Measurements from ENCODE around the gene TMEM14C. TPM values are rescaled to one million over a fixed set of nuclear protein-coding genes. Genes with fewer than 3 reads are reported as not detected.
"Not testable (repeated sequence)": the region's sequence is repeated elsewhere in the genome, so short reads cannot be mapped to it uniquely, and the experiment has no call there.

The TMEM14C gene
- total RNA-seq, 2 experiments from 2014 or later: 42.4 to 46.5 TPM

GRCh38 chr6:10694302-10695085 is 28.4 kb upstream of the TMEM14C start, which contains the start of the genes C6orf52 and PAK1IP1:
C6orf52 (minus strand) TSS chr6:10694616; CDS start chr6:10687550, 7,066 bp downstream.
PAK1IP1 (plus strand) TSS chr6:10694972; CDS start chr6:10694986, 14 bp downstream.
- H3K9me3 Mint-ChIP-seq: no peaks in the 10 kb centered on the region
- POLR2A ChIA-PET: interaction anchor here (0.7 to 3.4 kb wide), 16 partner anchors 10 to 1217 kb away, joined by 3 to 79 read pairs (median 5); partner anchors contain the start of genes MAK, TMEM14B and TMEM14C
- H3K27me3 Mint-ChIP-seq: no peaks in the 10 kb centered on the region
- peaks cover 26% of the 10 kb centered on the region for H3K36me3 Mint-ChIP-seq (ENCODE audit: low read depth)
- H3K4me3 Mint-ChIP-seq: peak within 1 kb of the TSS; percentile 86
- H3K4me1 Mint-ChIP-seq: peaks cover 42% of the 10 kb centered on the region
- CTCF ChIA-PET: interaction anchor here (0.6 to 2.1 kb wide), 10 partner anchors 11 to 385 kb away, joined by 3 to 12 read pairs (median 4); partner anchors contain the start of gene TMEM14C
- peak within 1 kb of the TSS; percentile 98 for H3K27ac Mint-ChIP-seq
- DNase-seq: peak; percentile 94

- Mint-ChIP-seq H3K27ac (peak overlapping the region; percentile 98), H3K27me3 (no peaks in the 10 kb centered on the region), H3K4me3 (peak overlapping the region; percentile 86), H3K4me1 (peaks cover 42% of the 10 kb centered on the region), H3K36me3 (ENCODE audit: low read depth) (peaks cover 30% of the 10 kb centered on the region), H3K9me3 (no peaks in the 10 kb centered on the region)
- POLR2A ChIA-PET: interaction anchor here (1.0 to 3.4 kb wide), 13 partner anchors 10 to 1016 kb away, joined by 3 to 79 read pairs (median 5); partner anchors contain the start of genes MAK, TMEM14B and TMEM14C
- no peak for DNase-seq
- CTCF ChIA-PET: interaction anchor here (0.6 to 2.1 kb wide), 11 partner anchors 10 to 504 kb away, joined by 3 to 12 read pairs (median 3); partner anchors contain the start of gene TMEM14C
Measured at GRCh38 chr6:10695086-10695657, 27.7 kb upstream of the TMEM14C start.

- H3K4me3 Mint-ChIP-seq: no peak overlapping the region
- no peaks in the 10 kb centered on the region for H3K27me3 Mint-ChIP-seq
- H3K27ac Mint-ChIP-seq: no peak overlapping the region
- DNase-seq: no peak
- no peaks in the 10 kb centered on the region for H3K9me3 Mint-ChIP-seq
- POLR2A ChIA-PET: no interaction called here
- H3K4me1 Mint-ChIP-seq: peaks cover 45% of the 10 kb centered on the region
- H3K36me3 Mint-ChIP-seq (ENCODE audit: low read depth): peaks cover 38% of the 10 kb centered on the region
- CTCF ChIA-PET: no interaction called here
Measured at GRCh38 chr6:10696655-10697054, 26.2 kb upstream of the TMEM14C start.

GRCh38 chr6:10713962-10714361 is 8.9 kb upstream of the TMEM14C start:
- ChIA-PET CTCF (no interaction called here), POLR2A (interaction anchor here (1.9 kb wide), 2 partner anchors 12 to 19 kb away, joined by 5 read pairs; partner anchors contain the start of genes C6orf52 and PAK1IP1)
- peaks cover 13% of the 10 kb centered on the region for H3K36me3 Mint-ChIP-seq (ENCODE audit: low read depth)
- peaks cover 3% of the 10 kb centered on the region for H3K9me3 Mint-ChIP-seq
- DNase-seq: no peak
- H3K27me3 Mint-ChIP-seq: no peaks in the 10 kb centered on the region
- no peak overlapping the region for H3K4me3 Mint-ChIP-seq
- no peak overlapping the region for H3K27ac Mint-ChIP-seq
- H3K4me1 Mint-ChIP-seq: peaks cover 5% of the 10 kb centered on the region

- Mint-ChIP-seq H3K36me3 (ENCODE audit: low read depth) (peaks cover 17% of the 10 kb centered on the region), H3K27ac (peak overlapping the region; percentile 82), H3K27me3 (no peaks in the 10 kb centered on the region), H3K4me3 (peak overlapping the region; percentile 95), H3K9me3 (peaks cover 7% of the 10 kb centered on the region), H3K4me1 (peaks cover 41% of the 10 kb centered on the region)
- peak; percentile 59 for DNase-seq
- CTCF ChIA-PET: interaction anchor here (0.8 to 3.4 kb wide), 5 partner anchors 12 to 40 kb away, joined by 3 to 12 read pairs (median 3); partner anchors contain the start of genes C6orf52 and PAK1IP1
- POLR2A ChIA-PET: interaction anchor here (0.7 to 5.5 kb wide), 12 partner anchors 9 to 119 kb away, joined by 3 to 86 read pairs (median 5); partner anchors contain the start of genes C6orf52, MAK, PAK1IP1 and TMEM14B
Measured at GRCh38 chr6:10719296-10719963, 3.4 kb upstream of the TMEM14C start.

GRCh38 chr6:10719964-10720264 is 3.0 kb upstream of the TMEM14C start:
- peak overlapping the region; percentile 95 for H3K4me3 Mint-ChIP-seq
- H3K36me3 Mint-ChIP-seq (ENCODE audit: low read depth): peaks cover 17% of the 10 kb centered on the region
- DNase-seq: no peak
- H3K4me1 Mint-ChIP-seq: peaks cover 45% of the 10 kb centered on the region
- H3K9me3 Mint-ChIP-seq: peaks cover 7% of the 10 kb centered on the region
- peak overlapping the region; percentile 82 for H3K27ac Mint-ChIP-seq
- H3K27me3 Mint-ChIP-seq: no peaks in the 10 kb centered on the region
- ChIA-PET POLR2A (interaction anchor here (0.7 to 5.5 kb wide), 14 partner anchors 9 to 502 kb away, joined by 3 to 86 read pairs (median 4); partner anchors contain the start of genes C6orf52, MAK, PAK1IP1 and TMEM14B), CTCF (interaction anchor here (0.8 to 3.4 kb wide), 5 partner anchors 13 to 40 kb away, joined by 3 to 12 read pairs (median 3); partner anchors contain the start of genes C6orf52 and PAK1IP1)

GRCh38 chr6:10720265-10720959 is 2.5 kb upstream of the TMEM14C start:
- Mint-ChIP-seq H3K27ac (peak overlapping the region; percentile 88), H3K4me1 (peaks cover 48% of the 10 kb centered on the region), H3K4me3 (peak overlapping the region; percentile 95), H3K27me3 (no peaks in the 10 kb centered on the region), H3K9me3 (peaks cover 7% of the 10 kb centered on the region), H3K36me3 (ENCODE audit: low read depth) (peaks cover 22% of the 10 kb centered on the region)
- DNase-seq: peak; percentile 72
- ChIA-PET CTCF (interaction anchor here (0.9 to 3.4 kb wide), 6 partner anchors 9 to 34 kb away, joined by 3 to 12 read pairs (median 3); partner anchors contain the start of genes C6orf52 and PAK1IP1), POLR2A (interaction anchor here (0.7 to 5.5 kb wide), 19 partner anchors 10 to 502 kb away, joined by 3 to 86 read pairs (median 4); partner anchors contain the start of genes C6orf52, MAK, PAK1IP1 and TMEM14B)

GRCh38 chr6:10720960-10721849 is 1.7 kb upstream of the TMEM14C start:
- peaks cover 52% of the 10 kb centered on the region for H3K4me1 Mint-ChIP-seq
- DNase-seq: peak; percentile 45
- ChIA-PET POLR2A (interaction anchor here (0.7 to 5.5 kb wide), 16 partner anchors 10 to 501 kb away, joined by 3 to 86 read pairs (median 4); partner anchors contain the start of genes C6orf52, PAK1IP1 and TMEM14B), CTCF (interaction anchor here (0.8 to 1.7 kb wide), 6 partner anchors 10 to 33 kb away, joined by 3 to 9 read pairs (median 3); partner anchors contain the start of genes C6orf52 and PAK1IP1)
- not testable (repeated sequence) for H3K27me3 Mint-ChIP-seq, H3K9me3 Mint-ChIP-seq
- peak overlapping the region; percentile 88 for H3K27ac Mint-ChIP-seq
- H3K36me3 Mint-ChIP-seq (ENCODE audit: low read depth): peaks cover 26% of the 10 kb centered on the region
- H3K4me3 Mint-ChIP-seq: peak overlapping the region; percentile 95

- H3K4me1 Mint-ChIP-seq: peaks cover 53% of the 10 kb centered on the region
- ChIA-PET CTCF (interaction anchor here (0.8 to 1.5 kb wide), 5 partner anchors 9 to 27 kb away, joined by 3 to 9 read pairs (median 3); partner anchors contain the start of genes C6orf52 and PAK1IP1), POLR2A (interaction anchor here (1.1 to 5.5 kb wide), 8 partner anchors 10 to 117 kb away, joined by 3 to 86 read pairs (median 4); partner anchors contain the start of genes C6orf52, PAK1IP1 and TMEM14B)
- H3K4me3 Mint-ChIP-seq: peak overlapping the region; percentile 95
- no peak for DNase-seq
- peaks cover 28% of the 10 kb centered on the region for H3K36me3 Mint-ChIP-seq (ENCODE audit: low read depth)
- H3K27ac Mint-ChIP-seq: peak overlapping the region; percentile 88
- no peaks in the 10 kb centered on the region for H3K27me3 Mint-ChIP-seq
- H3K9me3 Mint-ChIP-seq: peaks cover 7% of the 10 kb centered on the region
Measured at GRCh38 chr6:10721850-10722569, 860 bp upstream of the TMEM14C start.

- CTCF ChIA-PET: interaction anchor here (0.8 kb wide), 1 partner anchor 28 kb away, joined by 3 read pairs; the partner anchor contains the start of gene PAK1IP1
- Mint-ChIP-seq H3K36me3 (ENCODE audit: low read depth) (peaks cover 31% of the 10 kb centered on the region), H3K4me1 (peaks cover 55% of the 10 kb centered on the region), H3K27ac (peak overlapping the region; percentile 88), H3K4me3 (peak overlapping the region; percentile 95), H3K27me3 (no peaks in the 10 kb centered on the region), H3K9me3 (peaks cover 7% of the 10 kb centered on the region)
- POLR2A ChIA-PET: interaction anchor here (0.7 to 5.5 kb wide), 7 partner anchors 11 to 116 kb away, joined by 3 to 86 read pairs (median 4); partner anchors contain the start of genes C6orf52, PAK1IP1 and TMEM14B
- no peak for DNase-seq
Measured at GRCh38 chr6:10722570-10722819, 375 bp upstream of the TMEM14C start.

All from activated CD4-positive, alpha-beta memory T cell treated with anti-CD3 and anti-CD28 coated beads, Interleukin-2, amount 10 ng/mL, durations not matched to agents 7 days and 5 days (primary cell).